Middle frontal gyrus (tissue), 1 donor: ENCODE measurements around the gene IFT172.
"Not testable (repeated sequence)": the region's sequence is repeated elsewhere in the genome, so short reads cannot be mapped to it uniquely, and the experiment has no call there.

Source experiments
- DNase-seq: peaks from one replicate; pipeline ENCODE4 v3.0.0-alpha.2; 2015; ENCODE audit warnings: low spot score; ENCODE audit errors: extremely low spot score

Gene IFT172

DNA sequence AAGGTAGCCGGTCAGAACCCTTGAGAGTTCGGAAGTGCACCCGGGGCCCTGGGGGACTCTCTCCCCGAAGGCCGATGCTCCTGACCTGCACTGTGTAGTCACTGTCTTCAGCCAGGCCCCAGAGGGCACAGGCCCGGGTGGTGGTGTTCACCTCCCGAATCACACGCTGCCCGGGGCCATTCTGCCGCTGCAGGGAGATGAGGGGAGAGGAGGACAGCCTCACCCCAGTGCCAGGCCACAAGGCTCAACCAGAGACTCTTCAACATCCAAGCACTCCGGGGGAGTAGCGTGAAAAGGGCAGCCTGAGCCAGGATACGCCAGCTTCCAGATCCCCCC is 4.4 kb upstream of the IFT172 start:
- no peak for DNase-seq

DNA sequence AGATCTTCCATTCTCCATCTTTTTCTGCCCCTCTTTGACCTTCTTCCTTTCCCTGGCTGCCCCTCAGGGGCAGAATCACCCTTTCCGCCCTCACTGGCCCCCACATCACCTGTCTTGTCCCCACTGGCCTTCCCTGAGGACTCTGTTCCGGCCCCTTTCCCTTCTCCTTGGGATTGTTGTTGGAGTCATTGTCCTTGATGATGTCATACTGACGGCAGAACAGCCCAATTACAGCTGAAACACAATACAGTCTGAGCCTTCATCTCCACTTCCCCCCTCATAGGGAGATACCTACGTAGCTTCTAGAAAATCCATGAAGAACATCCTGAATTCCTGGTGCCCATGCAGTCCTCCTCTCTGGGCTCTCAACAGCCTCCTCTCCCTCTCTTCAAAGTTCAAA is 3.0 kb upstream of the IFT172 start:
- DNase-seq, result no peak

DNA sequence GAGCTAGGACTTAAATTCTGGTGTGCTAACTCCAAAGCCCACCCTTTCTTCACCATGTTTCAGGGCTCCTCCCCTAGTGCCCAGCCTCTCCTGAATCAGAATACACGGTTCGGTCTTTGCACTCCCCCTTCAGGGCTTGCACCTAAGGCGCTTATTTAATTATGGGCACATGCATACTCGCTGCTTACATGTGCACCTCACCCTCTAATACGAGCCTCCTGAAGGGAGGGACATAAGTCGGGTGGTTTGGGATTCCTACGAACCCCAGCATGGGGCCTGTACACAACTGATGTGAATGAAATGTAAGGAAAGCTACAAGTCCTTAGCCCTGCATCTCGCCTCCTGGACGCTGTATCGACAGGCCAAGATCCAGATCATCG is 435 bp downstream of the IFT172 start:
- DNase-seq, result no peak

DNA sequence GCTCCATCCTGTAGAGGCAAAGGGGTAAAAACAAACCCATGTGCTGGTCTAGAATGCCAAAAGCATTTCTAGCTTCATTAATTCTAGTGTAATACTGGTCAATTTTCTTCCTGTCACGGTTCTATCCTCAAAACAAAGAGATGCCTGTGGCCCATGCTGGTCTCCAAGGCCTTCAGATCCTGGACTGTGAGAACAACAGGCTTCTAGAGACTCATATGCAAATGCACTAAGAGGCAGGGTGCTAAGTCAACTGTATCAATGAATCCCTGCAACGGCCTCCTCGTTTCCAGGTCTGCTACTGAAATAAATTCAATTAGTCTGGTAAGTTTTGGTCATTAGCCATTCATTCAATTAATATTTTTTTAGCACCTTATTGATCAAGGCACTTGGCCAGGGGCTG is 4.0 kb downstream of the IFT172 start:
- DNase-seq, result no peak

DNA sequence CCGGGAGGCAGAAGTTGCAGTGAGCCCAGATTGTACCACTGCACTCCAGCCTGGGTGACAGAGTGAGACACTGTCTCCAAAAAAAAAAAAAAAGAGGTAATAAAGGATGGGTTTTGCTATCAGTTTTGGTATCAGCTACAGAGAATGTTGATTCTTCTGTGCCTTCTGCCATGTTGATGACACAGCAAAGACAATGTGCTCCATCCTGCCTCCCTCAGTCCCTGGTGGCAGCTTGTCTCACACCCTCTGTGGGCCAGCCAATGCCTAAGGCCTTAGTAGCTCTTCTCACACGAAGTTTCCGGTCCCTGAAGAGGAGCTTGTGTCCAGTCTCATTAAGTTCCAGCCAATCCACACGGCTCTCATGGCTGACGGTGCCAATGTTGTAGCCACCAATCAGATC is 17.6 kb downstream of the IFT172 start:
- DNase-seq, result no peak

DNA sequence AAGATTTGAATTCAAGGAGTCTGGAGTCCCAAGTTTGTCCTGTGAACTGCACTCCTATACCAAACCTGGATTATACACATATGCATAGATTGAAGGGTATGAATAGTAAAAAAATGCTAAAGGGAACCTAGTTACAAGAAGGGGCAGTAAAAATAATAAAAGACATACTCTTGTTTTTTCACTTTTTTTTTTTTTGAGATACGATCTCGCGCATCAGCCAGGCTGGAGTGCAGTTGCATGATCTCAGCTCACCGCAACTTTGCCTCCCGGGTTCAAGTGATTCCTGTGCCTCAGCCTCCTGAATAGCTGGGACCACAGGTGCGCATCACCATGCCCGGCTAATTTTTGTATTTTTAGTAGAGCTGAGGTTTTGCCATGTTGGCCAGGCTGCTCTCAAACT is 25.1 kb downstream of the IFT172 start:
- no peak for DNase-seq

DNA sequence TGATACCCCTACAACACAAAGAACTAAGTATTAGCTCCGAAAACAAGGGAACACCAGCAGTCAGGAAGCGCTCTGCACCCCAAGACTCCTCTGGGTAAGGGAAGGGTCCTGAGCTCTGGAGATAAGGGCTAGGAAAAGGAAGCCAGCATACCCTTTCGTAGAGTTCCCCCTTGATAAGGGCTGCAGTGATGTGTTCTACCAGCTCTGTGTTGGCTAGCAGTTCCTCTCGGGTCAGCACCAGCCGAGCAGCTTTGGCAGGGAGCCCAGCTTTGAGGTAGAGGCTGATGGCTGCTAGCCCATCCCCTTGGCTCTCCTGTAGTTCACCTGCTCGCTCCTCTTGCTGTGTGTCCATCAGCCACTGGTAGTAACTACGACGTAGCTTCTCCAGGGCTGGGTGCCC is 28.4 kb downstream of the IFT172 start:
- DNase-seq, result no peak

DNA sequence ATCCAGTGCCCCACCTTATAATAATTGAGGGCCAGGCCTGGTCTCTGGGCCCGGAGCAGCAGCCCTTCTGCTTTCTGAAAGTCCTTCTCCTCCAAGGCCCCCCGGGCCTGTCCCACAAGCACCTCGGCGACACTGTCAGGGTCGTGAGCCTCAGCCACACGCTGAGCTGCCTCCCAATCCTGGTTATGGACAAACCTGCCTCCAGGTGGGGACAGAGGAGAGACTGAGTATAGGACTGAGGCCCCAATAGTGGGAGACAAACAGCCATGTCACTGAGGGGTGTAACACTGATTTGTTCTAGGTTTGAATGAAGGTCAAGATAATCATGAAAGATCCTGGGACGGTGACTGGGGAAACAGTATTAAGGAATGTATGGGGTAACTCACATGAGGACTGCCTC is 35.6 kb downstream of the IFT172 start:
- DNase-seq, result no peak

DNA sequence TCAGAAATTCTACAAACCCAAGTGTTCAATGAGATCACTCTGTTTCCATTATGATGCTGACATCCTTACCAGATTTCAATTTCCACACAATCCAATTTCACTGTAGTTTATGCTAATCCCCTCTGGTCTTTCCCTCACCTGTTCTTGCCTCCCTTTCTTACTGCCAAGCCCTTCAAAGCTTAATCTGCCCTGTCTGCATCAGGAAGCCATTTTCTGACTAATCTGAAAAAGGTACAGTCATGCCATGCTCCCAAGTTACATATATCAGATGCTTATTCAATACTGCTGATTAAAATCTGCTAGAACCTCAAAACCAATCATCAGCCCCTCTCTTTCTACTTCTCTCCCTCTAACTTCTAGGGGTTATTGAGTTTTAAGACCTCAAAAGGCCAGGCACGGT is 38.4 kb downstream of the IFT172 start:
- no peak for DNase-seq

DNA sequence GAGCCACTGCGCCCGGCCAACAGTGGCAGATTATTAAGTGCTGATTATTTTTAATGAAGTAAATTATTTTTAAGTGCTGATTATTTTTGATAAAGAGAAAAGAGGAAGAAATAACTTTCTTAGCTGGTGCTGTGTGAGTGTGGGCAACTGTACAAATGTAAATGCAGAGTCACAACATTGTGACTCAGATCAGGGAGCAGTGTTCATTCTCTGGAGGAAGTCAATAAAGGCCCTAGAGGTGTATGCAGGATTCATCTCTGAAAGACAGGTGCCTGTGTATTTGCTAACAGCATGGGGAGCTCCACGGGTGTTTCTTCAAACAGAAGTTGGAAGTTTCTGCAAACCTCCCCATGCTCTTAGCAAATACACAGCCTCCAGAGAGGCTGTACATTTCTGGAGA is 41.2 kb downstream of the IFT172 start:
- DNase-seq, result no peak

DNA sequence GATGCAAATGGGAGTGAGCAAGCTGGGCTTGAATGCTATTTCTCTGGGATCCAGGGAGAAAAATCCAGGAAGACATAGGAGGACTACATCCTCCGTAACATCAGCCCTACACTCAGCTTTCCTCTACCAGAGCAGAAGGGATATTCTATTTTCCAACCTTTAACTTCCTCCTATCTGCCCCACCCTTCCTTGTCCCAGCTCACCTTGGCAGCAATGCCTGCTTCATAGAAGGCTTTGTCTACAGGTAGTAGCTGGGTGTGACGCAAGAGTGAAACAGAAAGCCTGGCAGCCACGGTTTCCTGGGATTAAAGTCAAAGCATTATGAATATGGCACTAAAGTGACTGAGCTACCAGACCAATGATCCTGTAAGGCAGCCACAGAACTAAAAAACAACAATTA is 43.5 kb downstream of the IFT172 start:
- DNase-seq, result no peak

DNA sequence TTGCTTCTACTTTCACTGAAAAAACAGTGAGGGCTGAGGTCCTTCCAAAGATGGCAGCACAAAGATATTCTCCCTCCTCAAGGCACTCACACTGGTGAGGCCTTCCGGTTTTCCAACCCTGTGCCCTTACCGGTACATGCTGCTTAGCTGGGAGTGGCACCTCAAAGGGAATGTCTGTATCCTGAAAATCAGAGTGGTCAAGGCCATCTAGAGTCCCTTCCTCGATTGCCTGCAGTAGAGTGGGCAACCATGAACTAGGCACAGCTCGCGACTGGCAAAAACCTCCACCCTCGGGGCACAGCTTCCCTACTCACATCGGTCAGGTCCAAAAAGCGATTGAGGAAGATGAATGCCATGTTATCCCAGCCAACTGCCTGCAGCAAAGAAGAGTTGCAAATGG is 43.9 kb downstream of the IFT172 start:
- no peak for DNase-seq

DNA sequence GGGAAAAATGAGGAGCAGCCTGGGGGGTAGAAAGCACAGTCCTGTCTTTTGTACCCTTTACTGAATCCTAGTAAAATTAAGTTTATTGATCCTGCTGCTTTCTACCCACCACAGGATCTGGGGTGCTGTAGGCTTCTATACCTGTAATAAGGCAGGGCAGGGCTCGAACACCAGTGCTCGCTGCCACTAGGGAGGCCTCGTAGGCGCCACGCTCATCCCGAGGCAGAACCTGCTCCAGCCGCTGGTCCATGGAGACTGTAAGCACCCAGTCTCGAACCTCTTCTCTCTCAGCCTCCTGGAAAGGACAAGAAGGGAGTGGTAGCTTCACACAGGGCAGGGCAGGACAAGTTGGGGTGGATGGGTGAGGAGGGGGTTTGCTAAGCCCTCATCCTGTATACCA is 44.4 kb downstream of the IFT172 start:
- no peak for DNase-seq

DNA sequence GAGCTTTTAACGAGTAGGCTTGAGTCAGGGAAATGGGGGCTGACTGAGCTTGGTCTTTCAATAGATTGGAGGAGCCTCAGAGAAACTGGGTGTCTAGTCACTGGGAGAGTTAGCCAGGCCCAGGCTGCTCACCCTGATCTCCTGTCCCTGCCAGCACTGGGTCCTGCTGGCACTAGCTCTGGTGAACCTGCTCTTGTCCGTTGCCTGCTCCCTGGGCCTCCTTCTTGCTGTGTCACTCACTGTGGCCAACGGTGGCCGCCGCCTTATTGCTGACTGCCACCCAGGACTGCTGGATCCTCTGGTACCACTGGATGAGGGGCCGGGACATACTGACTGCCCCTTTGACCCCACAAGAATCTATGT is 46.6 kb downstream of the IFT172 start:
- DNase-seq, result no peak

DNA sequence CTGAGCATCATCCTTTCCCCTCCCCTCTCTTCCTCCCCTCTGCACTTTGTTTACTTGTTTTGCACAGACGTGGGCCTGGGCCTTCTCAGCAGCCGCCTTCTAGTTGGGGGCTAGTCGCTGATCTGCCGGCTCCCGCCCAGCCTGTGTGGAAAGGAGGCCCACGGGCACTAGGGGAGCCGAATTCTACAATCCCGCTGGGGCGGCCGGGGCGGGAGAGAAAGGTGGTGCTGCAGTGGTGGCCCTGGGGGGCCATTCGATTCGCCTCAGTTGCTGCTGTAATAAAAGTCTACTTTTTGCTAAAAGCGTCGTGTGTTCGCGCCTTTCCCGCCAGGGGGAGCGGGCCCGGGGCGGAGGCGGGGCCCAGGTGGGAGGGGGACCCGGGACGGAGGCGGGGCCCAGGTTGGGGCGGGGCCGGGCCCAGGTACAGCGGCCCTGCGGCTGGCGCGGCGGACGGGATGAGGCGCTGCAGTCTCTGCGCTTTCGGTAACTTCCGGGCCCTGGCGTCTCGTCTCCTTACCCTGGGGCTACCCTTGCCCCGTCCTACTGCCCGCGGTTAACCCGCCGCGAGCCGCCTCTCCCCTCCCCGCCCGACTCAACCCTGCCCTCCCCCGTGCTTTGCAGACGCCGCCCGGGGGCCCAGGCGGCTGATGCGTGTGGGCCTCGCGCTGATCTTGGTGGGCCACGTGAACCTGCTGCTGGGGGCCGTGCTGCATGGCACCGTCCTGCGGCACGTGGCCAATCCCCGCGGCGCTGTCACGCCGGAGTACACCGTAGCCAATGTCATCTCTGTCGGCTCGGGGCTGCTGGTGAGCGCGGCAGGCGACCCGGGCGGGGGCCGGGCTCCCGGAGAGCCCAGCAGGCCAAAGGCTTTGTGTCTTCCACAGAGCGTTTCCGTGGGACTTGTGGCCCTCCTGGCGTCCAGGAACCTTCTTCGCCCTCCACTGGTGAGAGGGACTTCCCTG is 47.3 kb downstream of the IFT172 start, which contains the start of gene KRTCAP3:
KRTCAP3 (plus strand) TSS at position 424 of the 962 bp plus-strand sequence; CDS start at position 456, 32 bp downstream.
- no peak for DNase-seq

DNA sequence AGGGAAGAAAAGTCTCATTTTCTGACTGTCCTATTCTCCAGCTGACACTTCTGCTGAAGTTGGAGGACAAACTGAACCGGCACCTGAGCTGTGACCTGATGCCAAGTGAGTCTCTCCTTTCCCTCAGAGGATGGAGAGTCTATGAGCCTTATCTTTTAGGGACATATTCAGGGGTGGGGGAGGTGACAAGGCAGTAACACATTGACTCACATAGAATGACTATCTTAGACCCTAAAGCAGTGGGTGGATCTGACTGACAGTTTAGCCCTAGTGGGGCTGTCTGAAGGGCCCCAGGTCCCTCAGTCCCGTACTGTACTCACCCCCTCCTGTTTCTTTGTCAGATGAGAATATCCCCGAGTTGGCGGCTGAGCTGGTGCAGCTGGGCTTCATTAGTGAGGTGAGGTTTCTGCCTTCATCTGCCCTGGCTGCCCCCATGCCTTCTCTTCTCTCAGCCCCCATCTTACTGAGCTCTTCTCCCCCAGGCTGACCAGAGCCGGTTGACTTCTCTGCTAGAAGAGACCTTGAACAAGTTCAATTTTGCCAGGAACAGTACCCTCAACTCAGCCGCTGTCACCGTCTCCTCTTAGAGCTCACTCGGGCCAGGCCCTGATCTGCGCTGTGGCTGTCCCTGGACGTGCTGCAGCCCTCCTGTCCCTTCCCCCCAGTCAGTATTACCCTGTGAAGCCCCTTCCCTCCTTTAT is 48.2 kb downstream of the IFT172 start:
- DNase-seq, result no peak

DNA sequence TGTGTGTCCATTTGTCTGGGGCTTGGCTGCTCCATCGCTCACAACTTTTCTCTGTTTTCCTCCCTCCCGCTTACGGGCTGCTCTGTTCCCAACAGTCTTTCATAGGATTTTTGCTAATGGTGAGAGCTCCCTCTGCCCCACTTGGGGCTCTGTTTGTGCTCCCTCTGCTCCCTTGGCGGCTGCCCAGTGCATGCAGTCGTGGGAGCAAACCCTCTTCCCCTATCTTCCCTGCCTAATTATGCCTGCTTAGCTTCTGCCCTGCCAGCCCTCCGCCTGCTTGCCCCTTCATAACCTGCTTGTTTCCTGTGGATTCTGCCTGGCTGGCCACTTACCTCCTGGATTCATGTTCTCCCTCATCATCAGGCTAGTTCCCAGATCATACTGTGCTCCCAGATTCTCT is 53.9 kb downstream of the IFT172 start:
- DNase-seq, result no peak

DNA sequence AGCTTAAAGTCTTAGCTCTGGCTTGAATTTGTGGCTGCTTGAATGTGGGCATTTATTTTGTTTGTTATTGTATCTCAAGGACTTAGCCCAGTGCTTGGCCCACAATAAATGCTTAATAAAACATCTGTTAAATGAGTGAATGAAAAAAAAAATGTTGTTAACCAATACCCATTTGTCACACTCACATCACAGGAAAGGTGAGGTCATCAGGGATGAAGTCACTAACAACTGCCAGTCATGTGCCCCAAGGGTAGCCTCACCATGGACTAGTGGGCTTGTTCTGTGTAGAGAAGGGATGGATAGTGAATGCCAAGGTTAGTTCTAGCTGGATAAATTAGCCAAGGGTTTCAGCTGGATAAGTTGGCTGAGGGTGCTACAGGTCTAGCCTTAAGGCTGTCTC is 58.1 kb downstream of the IFT172 start:
- DNase-seq, result no peak

DNA sequence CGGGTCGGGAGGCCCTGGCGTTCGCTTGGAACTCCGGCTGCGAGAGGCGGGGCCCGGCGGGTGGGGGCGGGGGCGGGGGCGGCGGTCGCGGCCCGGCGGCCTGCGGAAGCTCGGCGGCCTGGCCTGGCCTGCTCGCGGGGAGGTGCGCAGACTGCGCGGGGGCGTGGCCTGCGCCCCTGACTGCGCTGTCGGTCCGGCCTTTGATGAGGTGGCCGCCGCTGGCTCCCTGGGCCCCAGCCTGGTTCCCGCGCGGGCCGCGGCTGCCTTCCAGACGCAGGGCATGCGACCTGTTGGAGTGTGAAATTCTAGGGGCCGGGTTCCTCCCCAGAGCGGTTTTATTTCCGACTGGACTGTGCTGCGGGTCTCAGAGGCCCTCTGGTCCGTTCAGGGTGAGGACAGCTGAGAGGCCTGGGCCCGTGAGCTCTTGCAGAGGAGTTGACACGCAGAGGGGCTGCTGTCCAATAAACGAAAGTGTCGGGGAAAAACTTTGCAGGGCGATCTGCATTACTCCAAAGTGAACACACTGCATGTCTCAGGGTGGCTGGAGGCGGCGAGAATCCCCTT is 60.5 kb downstream of the IFT172 start:
- no peak for DNase-seq

DNA sequence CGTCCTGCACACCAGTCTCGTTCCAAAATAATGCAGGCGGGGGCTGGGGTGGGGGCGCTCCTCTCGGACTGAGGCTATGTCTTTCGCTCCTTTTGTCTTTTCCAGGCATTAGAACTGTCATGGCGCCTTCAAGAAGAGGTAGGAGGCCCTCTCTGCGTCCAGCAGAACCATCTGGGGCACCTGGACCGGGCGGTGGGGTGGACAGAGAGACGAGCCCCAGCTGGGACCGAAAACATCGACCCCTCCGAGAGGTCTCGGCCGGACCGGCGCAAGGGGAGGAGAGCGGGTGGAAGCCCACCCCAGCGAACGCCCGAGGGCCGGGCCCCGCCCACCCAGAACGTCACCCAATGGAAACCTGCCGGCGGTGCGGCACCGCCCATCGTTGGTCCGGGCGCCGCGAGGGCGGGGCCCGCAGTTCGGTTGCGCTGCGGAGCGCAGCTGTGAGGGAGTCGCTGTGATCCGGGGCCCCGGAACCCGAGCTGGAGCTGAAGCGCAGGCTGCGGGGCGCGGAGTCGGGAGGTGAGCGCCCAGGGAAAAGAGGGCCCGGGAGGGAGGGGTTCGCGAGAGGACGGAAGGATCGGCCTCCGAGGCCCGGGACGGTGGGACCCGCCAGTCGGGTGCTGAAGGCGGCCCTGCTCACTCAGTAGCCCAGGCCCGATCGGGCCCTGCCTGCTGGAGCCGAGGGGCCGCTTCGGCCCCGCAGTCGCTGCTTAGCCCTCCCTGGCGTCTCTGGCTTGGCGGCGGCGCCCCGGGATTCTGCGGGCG is 61.1 kb downstream of the IFT172 start, which contains the start of gene NRBP1:
NRBP1 (plus strand) TSS at position 419 of the 765 bp plus-strand sequence. CDS start 4,643 bp downstream, outside the sequence.
- peak; percentile 90 for DNase-seq

DNA sequence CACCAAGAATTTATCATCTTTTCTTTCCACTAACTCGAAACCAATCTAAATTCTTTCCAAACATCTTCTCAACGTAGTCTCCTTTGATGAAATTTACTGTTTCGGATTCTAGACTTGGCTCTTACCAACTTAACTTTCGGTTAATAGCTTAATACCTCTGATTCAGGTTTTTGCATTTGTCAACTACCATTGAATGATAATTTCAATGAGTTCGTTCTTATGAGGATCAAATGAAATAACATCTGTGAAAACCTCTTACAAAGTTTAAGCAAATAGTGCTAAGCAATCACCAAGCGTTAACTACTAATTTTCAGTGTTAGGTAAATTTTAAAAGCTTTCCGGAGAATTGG is 61.7 kb downstream of the IFT172 start:
- no peak for DNase-seq

DNA sequence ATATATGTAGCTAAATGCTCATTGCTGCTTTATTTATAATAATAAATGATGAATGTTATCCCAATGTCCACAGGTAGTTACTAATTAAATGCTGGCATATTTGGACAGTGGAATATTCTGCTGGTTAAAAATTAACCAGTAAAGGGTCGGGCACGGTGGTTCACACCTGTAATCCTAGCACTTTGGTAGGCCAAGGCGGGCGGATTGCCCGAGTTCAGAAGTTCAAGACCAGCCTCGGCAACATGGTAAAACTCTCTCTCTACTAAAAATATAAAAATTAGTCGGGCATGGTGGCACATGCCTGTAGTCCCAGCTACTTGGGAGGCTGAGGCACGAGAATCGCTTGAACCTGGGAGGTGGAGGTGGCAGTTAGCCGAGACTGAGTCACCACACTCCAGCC is 64.5 kb downstream of the IFT172 start:
- DNase-seq, result not testable (repeated sequence)
